ENCODE data around the gene STX5. TPM values are rescaled to one million over a fixed set of nuclear protein-coding genes. Genes with fewer than 3 reads are reported as not detected.
A peak's percentile ranks its signal among the peaks of the same experiment; 100 is the strongest.

The STX5 gene
- total RNA-seq, 1 donor, result 42.8 TPM

GRCh38 chr11:62853279-62853965, 21.6 kb upstream of the STX5 start:
- DNase-seq (ENCODE audit: low read depth), result no peak
- TF ChIP-seq CTCF (IDR thresholded peaks at IDR 0.05; ENCODE audit: insufficient read depth, low read length), result no peak
- H3K4me3 ChIP-seq (ENCODE audit: low read depth, low read length), result peak overlapping the region; percentile 81

- H3K4me3 ChIP-seq (ENCODE audit: low read depth, low read length), result no peak overlapping the region
- no peak for DNase-seq (ENCODE audit: low read depth)
- no peak for TF ChIP-seq CTCF (IDR thresholded peaks at IDR 0.05; ENCODE audit: insufficient read depth, low read length)
These were observed 20.8 kb upstream of the STX5 start for GRCh38 chr11:62852523-62853188.

GRCh38 chr11:62851807-62852522, 20.1 kb upstream of the STX5 start:
- H3K4me3 ChIP-seq (ENCODE audit: low read depth, low read length), result no peak overlapping the region
- no peak for TF ChIP-seq CTCF (IDR thresholded peaks at IDR 0.05; ENCODE audit: insufficient read depth, low read length)
- DNase-seq (ENCODE audit: low read depth), result no peak

GRCh38 chr11:62850911-62851806, 19.3 kb upstream of the STX5 start:
- no peak for TF ChIP-seq CTCF (IDR thresholded peaks at IDR 0.05; ENCODE audit: insufficient read depth, low read length)
- no peak overlapping the region for H3K4me3 ChIP-seq (ENCODE audit: low read depth, low read length)
- DNase-seq (ENCODE audit: low read depth), result no peak

- DNase-seq (ENCODE audit: low read depth), result no peak
- no peak for TF ChIP-seq CTCF (IDR thresholded peaks at IDR 0.05; ENCODE audit: insufficient read depth, low read length)
- no peak overlapping the region for H3K4me3 ChIP-seq (ENCODE audit: low read depth, low read length)
These were observed 16.0 kb upstream of the STX5 start for GRCh38 chr11:62847767-62848314.

GRCh38 chr11:62846177-62846576, 14.3 kb upstream of the STX5 start:
- no peak for DNase-seq (ENCODE audit: low read depth)
- TF ChIP-seq CTCF (IDR thresholded peaks at IDR 0.05; ENCODE audit: insufficient read depth, low read length), result no peak
- H3K4me3 ChIP-seq (ENCODE audit: low read depth, low read length), result no peak overlapping the region
